GM12878 (cell line): ENCODE data around the gene COA1. TPM values are rescaled to one million over a fixed set of nuclear protein-coding genes. Genes with fewer than 3 reads are reported as not detected.
A peak's percentile ranks its signal among the peaks of the same experiment; 100 is the strongest.
"Not testable (repeated sequence)": the region's sequence is repeated elsewhere in the genome, so short reads cannot be mapped to it uniquely, and the experiment has no call there.

Source experiments
- ATAC-seq: fragments of 200-7000 bp; cut with Tn5 transposase; 3 replicates; pipeline ENCODE4 v1.9.1; 2020; ENCODE audit warnings: mild to moderate bottlenecking, moderate library complexity
- BruUV-seq: library from RNA; stranded (reverse); fragments of 400-500 nt; replicated peaks from 2 replicates; lab custom pipeline; 2021; lab: Mats Ljungman, UMichigan
- CTCF ChIA-PET: fragments of 300-600 bp; sonication (Branson Sonifier 250); formaldehyde crosslinking; extraction: SDS; loops from one replicate; lab custom pipeline; 2021; ENCODE audit warnings: inconsistent platforms; lab: Yijun Ruan, JAX
- POLR2A ChIA-PET: fragments of 350-600 bp; formaldehyde crosslinking; extraction: SDS; loops from one replicate; lab custom pipeline; 2021; ENCODE audit warnings: inconsistent platforms; lab: Charles Lee
- RAD21 ChIA-PET: fragments of 300-600 bp; sonication (Branson Sonifier 250); formaldehyde crosslinking; loops from one replicate; lab custom pipeline; 2023; ENCODE audit warnings: antibody characterized with exemption; ENCODE audit not compliant: unreplicated experiment; lab: Charles Lee
- SMC1A ChIA-PET: fragments of 300-600 bp; sonication (Branson Sonifier 250); formaldehyde crosslinking; loops from one replicate; lab custom pipeline; 2023; ENCODE audit not compliant: unreplicated experiment, uncharacterized antibody; lab: Charles Lee
- DNase-seq: peaks from one replicate; pipeline ENCODE4 v3.0.0-alpha.2; 2011; ENCODE audit warnings: low read depth, low spot score
- FAIRE-seq: peaks from 3 replicates; lab custom pipeline; 2011; peaks lifted over from hg19 to GRCh38; lab: Jason Lieb, UNC
- H2AFZ ChIP-seq: 2 replicates; pipeline ENCODE4 v1.6.0; 2011; ENCODE audit warnings: low read depth, low read length, control low read depth; ENCODE audit not compliant: control insufficient read depth
- H3K27ac ChIP-seq: 2 replicates; pipeline ENCODE4 v1.5.1; 2011; ENCODE audit warnings: control low read depth; ENCODE audit not compliant: control insufficient read depth, insufficient read depth
- H3K27me3 ChIP-seq, 2 experiments: replicated peaks in 1 of 2; 2 replicates each; pipeline versions ENCODE4 v1.6.0 to v1.6.1; 2011; ENCODE audit warnings: low read length in 1 of 2; ENCODE audit not compliant: control insufficient read depth in 2 of 2, insufficient read depth in 2 of 2
- H3K36me3 ChIP-seq, 2 experiments: 2 replicates each; pipeline ENCODE4 v1.5.1; 2011; ENCODE audit warnings: low read length in 1 of 2; ENCODE audit not compliant: control insufficient read depth in 2 of 2, insufficient read depth in 2 of 2
- H3K4me1 ChIP-seq: 2 replicates; pipeline ENCODE4 v1.6.1; 2011; ENCODE audit warnings: mild to moderate bottlenecking, low read length, moderate library complexity, mixed read lengths; ENCODE audit not compliant: control insufficient read depth, insufficient read depth
- H3K4me2 ChIP-seq: 2 replicates; pipeline ENCODE4 v1.6.0; 2011; ENCODE audit warnings: control low read depth; ENCODE audit not compliant: control insufficient read depth, insufficient read depth
- H3K4me3 ChIP-seq: fragments of 200-600 bp; sonication (generic); 2 replicates; pipeline ENCODE4 v1.5.1; 2016
- H3K79me2 ChIP-seq: 2 replicates; pipeline ENCODE4 v1.6.0; 2011; ENCODE audit warnings: low read length; ENCODE audit not compliant: control insufficient read depth, insufficient read depth
- H3K9ac ChIP-seq: 2 replicates; pipeline ENCODE4 v1.8.0; 2011; ENCODE audit warnings: low read length, control low read depth, mixed read lengths; ENCODE audit not compliant: control insufficient read depth, insufficient read depth
- H3K9me3 ChIP-seq: replicated peaks from 3 replicates; pipeline ENCODE4 v1.5.1; 2011; ENCODE audit warnings: mild to moderate bottlenecking, low read length; ENCODE audit not compliant: control insufficient read depth, insufficient read depth
- H4K20me1 ChIP-seq: 2 replicates; pipeline ENCODE4 v1.6.0; 2011; ENCODE audit not compliant: control insufficient read depth, insufficient read depth
- ZBTB33 ChIP-seq: fragments of 450-650 bp; IDR thresholded peaks from 2 replicates; pipeline ENCODE4 v1.6.1; 2017; ENCODE audit warnings: mild to moderate bottlenecking
- WGBS: methylation state at CpG from one replicate; pipeline ENCODE4 v1.1.6; 2016; ENCODE audit warnings: low lambda C conversion rate; ENCODE audit not compliant: insufficient replicate concordance, insufficient coverage; ENCODE audit errors: missing lambda C conversion rate; 5-methylcytosine and 5-hydroxymethylcytosine counted together
- in situ Hi-C: fragments of 300-500 bp; cut with MboI; formaldehyde crosslinking; loops from 9 replicates; pipeline ENCODE4 v1.14.3; 2018; ENCODE audit warnings: mixed read lengths
- intact Hi-C: fragments of 100-400 bp; cut with micrococcal nuclease; formaldehyde crosslinking; loops from one replicate; pipeline ENCODE4 v1.14.2; 2022; ENCODE audit not compliant: unreplicated experiment
- polyA plus RNA-seq, 11 experiments: library from polyadenylated mRNA; depleted of rRNA in 4 of 11; unstranded in 6 of 11; stranded (reverse) in 5 of 11; fragments of >200 nt; fragmentation: Nextera tagmentation in 4 of 11; fragmentation: Illumina TruSeq in 1 of 11; extraction: Ambion mirVana in 4 of 11; extraction: Trizol in 1 of 11; gene quantifications; 1 replicate in 1 of 11; 2 replicates in 10 of 11; pipeline versions ENCODE4 v1.2.1 to v1.2.3, GENCODE V29; 2011 to 2016; ENCODE audit warnings: inconsistent platforms in 2 of 11, missing spikeins in 2 of 11, low read depth in 1 of 11
- total RNA-seq, 4 experiments: library from RNA; depleted of rRNA in 3 of 4; stranded (reverse); fragments of >200 nt in 3 of 4; fragmentation: Illumina TruSeq in 1 of 4; extraction: Trizol in 1 of 4; gene quantifications; 2 replicates each; pipeline versions ENCODE4 v1.2.1 to v1.2.3, GENCODE V29; 2013 to 2021

Gene COA1
- total and polyA plus RNA-seq, 10 of the 15 experiments (the other 5 are each of a cell fraction or from before 2014, with no cell fraction given) = 83.1 to 258 (median 111) TPM

GRCh38 chr7:43778293-43779044, 49.1 kb upstream of the COA1 start:
- DNase-seq, POLR2A ChIA-PET, H3K27ac ChIP-seq, H3K4me3 ChIP-seq, ATAC-seq, FAIRE-seq, H2AFZ ChIP-seq, H3K79me2 ChIP-seq, in situ Hi-C loops, H3K9ac ChIP-seq, H4K20me1 ChIP-seq, H3K9me3 ChIP-seq, intact Hi-C loops, SMC1A ChIA-PET, BruUV-seq, RAD21 ChIA-PET, CTCF ChIA-PET, H3K4me2 ChIP-seq, H3K36me3 ChIP-seq, H3K27me3 ChIP-seq, H3K4me1 ChIP-seq: not testable (repeated sequence)
- 92% methylated on average over 13 of the region's 18 CpGs for WGBS
- peak; percentile 79 for TF ChIP-seq ZBTB33

- H2AFZ ChIP-seq, H3K27ac ChIP-seq, intact Hi-C loops, H3K27me3 ChIP-seq, BruUV-seq, H4K20me1 ChIP-seq, H3K4me2 ChIP-seq, DNase-seq, H3K9ac ChIP-seq, H3K4me1 ChIP-seq, FAIRE-seq, in situ Hi-C loops, H3K9me3 ChIP-seq, POLR2A ChIA-PET, H3K79me2 ChIP-seq, ATAC-seq, H3K36me3 ChIP-seq, CTCF ChIA-PET, H3K4me3 ChIP-seq, RAD21 ChIA-PET: not testable (repeated sequence)
- 100% methylated on average over 1 of the region's 2 CpGs for WGBS
- SMC1A ChIA-PET = interaction anchor here (1.4 kb wide), 1 partner anchor 16 kb away, joined by 4 read pairs; no protein-coding TSS in a partner anchor
Measured at GRCh38 chr7:43775255-43775654, 45.9 kb upstream of the COA1 start.

GRCh38 chr7:43773268-43773667, 43.9 kb upstream of the COA1 start:
- H3K36me3 ChIP-seq, H3K27me3 ChIP-seq, H3K4me3 ChIP-seq, H3K4me2 ChIP-seq, BruUV-seq, POLR2A ChIA-PET, H4K20me1 ChIP-seq, in situ Hi-C loops, intact Hi-C loops, H3K9me3 ChIP-seq, H3K9ac ChIP-seq, H3K27ac ChIP-seq, CTCF ChIA-PET, RAD21 ChIA-PET, ATAC-seq, SMC1A ChIA-PET, FAIRE-seq, DNase-seq, H2AFZ ChIP-seq, H3K4me1 ChIP-seq, H3K79me2 ChIP-seq: not testable (repeated sequence)
- WGBS = 100% methylated on average over 4 of the region's 6 CpGs
